Activated CD8-positive, alpha-beta memory T cell treated with anti-CD3 and anti-CD28 coated beads for 4 hours (primary cell): ENCODE measurements around the gene NDUFAF4.
"Not testable (repeated sequence)": the region's sequence is repeated elsewhere in the genome, so short reads cannot be mapped to it uniquely, and the experiment has no call there.

Source experiments
- DNase-seq, 2 donors: peaks; one replicate each; pipeline ENCODE4 v3.0.0-alpha.2; 2020; ENCODE audit warnings: low read depth in 2 of 2

NDUFAF4 gene

DNA sequence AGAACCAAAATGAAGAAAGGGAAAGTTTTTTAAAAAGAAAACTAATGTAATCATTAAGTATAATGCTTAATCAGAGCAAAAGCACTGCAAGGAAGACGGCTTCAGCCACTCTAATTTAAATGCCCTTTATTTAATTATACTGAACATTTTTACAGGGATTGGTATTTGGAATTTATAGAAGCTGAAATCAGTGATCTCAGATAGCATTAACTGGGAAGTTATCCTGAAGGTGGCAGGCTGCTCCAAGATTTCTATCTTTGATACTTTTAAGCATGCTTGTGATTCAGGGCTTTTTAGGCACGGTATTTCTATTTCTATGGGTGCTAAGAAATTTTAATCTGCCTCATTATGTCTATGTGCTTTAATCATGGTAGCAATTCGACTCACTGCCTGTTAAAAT, 1.3 kb upstream of the NDUFAF4 start:
- DNase-seq: no peak

DNA sequence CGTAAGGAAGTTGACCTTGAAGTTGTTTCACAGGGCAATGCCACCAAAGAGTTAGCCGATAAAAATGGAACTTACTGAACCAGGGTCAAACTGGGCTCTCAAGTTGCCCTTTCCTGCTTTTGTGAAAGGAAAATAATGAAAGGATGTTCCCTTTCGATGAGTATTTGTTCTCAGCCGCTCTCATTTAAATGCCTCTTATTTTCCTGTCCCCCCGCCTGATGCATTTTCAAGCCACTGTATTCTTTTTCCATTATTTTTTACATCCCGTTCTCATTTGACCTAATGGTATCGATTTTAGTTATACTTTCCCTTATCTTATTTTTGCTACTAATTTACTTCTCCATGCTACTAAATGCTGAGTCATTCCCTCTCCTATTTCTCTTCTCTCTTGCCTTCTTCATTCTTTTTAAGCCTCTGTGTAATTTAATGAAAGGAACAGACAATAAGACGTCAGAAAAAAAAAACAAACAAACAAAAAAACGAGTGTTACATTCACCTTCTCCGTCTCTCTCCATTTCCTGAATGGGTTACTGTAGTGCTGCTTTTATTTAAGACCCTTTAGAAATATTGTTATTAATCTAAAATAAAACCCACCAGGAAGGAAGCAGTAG, 655 bp upstream of the NDUFAF4 start:
- DNase-seq: no peak

DNA sequence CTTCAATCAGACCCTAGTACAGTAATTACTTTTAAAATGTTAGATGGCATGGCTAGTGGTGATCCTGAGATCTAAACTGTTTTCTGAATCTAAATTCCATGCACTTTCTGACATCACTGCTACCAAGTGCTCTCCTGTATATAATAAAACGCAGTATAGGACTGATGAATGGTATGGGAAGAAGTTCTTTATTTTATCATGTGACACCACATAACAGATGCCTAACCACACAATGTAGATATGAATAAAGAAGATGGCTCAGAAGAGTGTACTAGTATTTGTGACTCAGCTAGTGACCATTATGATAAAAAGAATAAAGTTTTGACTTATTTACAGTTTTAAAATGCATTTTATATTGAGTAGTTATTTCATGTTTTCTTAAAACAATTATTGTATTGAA, 8.5 kb downstream of the NDUFAF4 start:
- DNase-seq: no peak

DNA sequence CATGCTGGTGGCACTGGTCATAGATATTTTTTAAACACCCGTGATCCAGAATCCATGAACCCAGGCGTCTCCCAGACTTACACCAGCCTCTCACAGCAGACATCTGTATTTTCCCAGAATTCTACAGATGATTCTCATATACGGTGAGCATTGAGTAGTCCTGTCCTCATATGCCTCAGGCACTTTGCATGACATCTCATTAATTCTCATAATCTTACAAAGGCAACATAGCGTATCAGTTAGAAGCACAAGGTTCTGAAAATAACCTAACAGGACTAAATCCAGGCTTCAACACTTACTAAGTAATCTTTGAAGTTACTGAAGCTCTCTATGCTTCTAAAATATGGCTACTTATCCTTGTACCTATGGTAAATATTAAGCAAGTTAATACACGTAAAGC, 8.9 kb downstream of the NDUFAF4 start:
- no peak for DNase-seq

DNA sequence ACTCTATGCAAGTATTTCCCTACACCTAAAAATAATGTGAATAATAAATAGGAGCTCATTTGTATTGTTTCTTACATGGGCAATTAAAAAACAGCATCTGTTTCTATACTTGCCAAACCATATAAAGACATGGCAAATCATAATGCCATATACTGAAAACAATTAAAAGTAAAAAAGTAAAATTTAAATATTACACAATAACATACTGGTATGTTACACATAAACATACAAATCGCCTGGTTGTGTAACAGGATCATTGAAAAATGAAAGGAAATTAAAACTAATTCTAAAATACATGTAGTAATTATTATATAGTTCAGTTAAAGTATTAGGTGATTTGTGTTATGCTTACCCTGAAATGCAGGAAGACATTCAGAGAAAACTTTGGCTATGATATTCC, 11.2 kb downstream of the NDUFAF4 start:
- DNase-seq: no peak

DNA sequence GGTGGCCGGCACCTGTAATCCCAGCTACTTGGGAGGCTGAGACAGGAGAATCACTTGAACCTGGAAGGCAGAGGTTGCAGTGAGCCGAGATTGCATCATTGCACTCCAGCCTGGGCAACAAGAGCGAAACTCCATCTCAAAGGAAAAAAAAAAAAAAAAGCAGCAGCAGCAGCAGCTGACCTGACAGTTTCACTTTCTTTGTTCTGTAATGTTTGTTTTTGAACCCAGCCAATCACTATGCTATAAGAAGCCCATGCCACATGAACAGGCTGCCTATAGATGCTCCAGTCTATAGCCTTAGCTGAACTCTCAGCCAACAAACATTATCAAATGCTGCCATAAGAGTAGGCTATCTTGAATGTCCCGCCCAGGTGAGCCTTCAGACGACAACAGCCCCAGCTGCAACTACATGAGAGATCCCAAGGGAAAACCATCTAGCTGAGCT, 12.5 kb downstream of the NDUFAF4 start:
- DNase-seq: not testable (repeated sequence)

DNA sequence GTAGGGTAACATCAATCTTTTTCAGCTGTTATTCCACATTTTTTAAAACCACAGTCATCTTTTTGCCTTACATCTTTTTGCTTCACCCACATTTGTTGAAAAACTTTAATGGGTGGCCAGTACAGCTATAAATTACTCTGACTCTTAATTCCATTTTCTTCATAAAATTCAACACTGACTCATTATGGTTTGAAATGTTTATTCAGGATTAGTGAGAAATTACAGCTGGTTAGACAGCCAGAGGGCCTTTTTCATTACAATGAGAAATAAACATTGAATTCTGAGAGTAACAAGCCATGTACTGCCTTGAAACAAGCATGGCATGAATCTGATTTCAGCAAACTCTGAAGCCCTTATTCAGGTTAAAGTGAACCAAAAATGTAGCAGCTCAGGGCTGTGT, 19.5 kb downstream of the NDUFAF4 start:
- DNase-seq: no peak

DNA sequence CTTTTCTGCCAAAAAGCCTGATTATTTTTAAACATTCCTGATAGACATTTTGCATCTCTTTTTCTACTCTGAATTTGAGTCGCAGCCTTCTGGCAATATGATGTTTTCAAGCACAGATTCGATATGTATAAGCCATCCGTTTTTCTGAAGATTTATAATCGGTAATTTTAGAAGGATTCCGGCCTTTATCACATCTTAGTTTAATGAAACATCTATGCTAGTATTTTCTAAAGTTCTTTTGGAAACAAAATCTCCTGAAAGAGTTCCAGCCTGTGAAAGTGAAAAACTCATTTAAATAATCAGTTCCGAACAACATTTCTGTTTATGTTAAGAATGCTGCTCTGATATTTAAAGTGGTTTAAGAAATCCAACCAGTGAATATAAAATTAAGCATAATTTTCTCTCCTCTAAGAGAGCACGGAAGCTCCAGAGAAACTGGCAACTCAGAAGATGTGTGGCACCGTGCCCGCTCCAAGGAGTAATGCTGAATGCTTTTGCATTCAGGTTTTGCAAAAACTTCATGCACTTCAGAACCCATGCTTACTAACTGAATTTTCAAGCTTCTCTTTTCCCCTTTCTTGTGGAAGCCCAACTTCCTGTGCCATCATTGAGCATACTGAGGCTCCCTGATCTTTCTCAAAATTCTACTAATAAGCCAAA, 20.7 kb downstream of the NDUFAF4 start:
- no peak for DNase-seq

DNA sequence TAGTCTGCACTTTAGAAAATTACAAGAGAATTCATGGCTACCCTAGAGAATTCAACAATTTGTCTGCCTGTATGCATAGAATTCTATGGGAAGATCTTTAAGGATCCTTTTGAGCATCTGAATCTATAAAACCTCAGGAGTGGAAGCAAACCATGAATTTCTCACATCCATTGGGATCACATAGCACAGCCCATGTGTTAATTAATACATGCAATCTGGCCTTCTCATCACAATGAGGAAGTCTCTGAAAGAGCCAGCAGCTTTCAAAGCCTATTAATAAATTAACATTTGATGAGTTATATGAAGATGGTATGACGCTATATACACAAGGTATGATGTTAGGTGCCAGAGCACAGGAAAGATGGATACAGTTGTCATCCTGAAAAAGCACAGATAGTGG, 24.7 kb downstream of the NDUFAF4 start:
- no peak for DNase-seq

DNA sequence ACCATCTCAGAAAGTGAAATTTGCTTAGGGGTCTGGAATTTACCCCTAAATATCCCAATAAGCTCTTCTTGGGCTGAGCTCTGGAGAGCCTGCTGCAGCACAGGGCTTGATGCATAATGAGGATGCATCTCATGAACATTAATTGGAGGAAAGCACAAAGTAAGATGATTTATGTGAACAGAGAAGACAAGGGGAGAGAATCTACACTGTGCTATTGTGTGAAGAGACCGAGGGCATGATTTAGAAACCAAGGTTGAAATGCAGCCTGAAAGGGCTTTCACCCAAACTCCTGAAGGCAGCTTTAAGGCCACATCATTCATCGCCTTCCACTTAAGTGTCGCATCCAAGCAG, 32.7 kb downstream of the NDUFAF4 start:
- DNase-seq: no peak

DNA sequence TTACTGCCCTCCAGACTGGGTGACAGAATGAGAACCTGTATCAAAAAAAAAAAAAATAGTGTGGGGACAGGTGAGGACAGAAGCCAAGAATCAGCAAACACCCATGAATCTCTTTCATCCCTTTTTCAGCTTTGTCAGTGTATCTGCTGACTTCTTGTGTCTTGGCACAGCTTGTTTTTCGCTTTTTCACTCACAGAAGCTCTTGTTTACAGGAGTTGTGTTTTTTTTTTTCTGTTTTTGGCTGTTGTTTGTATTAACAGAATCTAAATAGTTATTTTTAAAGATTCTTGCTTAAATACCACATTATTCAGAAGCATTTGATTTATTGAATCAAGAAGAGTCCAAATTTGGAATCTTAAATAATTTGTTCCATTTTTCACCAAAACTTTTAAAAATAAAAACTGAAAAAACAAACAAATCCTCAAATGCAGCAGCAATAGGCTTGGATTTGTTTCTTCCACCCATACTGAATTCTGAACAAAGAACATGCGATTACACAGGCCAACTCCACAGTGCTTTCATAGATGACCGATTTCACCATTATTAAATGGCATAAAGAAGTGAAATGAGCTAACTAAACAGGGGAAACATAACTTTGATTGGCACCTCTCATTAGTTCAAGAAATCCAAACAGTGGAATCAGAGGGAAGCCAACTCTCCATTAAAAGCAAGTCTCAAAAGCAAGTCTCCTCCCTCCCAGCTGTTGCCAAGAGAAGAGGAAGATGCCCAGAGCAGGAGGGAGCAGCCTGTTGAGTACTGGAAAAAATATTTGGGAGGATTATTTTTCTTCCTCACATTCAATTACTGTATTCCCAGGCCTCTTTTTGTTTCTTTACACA, 33.3 kb downstream of the NDUFAF4 start:
- DNase-seq: no peak

DNA sequence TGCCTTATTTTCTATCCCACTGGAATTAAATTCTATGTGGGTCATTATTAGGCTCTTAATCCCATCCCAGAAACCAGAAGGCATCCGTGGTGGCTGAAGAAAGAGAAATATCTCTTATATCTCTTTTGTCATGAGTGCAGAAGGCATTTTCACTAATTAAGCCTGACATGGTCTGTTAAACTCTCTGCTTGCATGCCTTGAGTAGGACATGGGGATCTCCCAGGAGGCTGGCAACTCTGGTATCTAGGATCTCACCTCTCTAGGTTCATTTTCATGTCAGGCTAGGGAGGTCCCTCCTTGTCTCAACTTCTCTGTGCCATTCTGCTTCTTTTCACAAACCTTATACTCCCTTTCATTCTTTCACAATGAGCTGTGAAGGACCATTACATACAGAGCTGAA, 35.1 kb downstream of the NDUFAF4 start:
- DNase-seq: no peak

DNA sequence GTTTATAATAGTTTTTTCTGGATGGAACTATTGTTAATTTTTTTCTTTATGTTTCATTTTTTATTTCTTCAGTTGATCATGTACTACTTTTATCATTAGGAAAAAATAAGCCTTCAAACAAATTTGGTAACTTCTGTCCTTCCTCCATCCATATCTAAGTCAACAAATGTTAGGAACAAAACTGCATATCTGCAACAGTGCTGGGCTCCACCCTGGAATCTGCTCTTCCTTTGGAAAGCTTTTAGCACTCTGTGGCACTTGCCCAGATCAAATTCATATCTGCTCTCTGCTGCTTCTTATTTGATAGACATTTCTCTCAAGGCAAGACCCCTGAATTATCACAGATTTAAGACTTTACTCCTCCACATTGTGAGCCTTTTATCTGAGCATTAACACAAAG, 36.1 kb downstream of the NDUFAF4 start:
- DNase-seq: no peak

DNA sequence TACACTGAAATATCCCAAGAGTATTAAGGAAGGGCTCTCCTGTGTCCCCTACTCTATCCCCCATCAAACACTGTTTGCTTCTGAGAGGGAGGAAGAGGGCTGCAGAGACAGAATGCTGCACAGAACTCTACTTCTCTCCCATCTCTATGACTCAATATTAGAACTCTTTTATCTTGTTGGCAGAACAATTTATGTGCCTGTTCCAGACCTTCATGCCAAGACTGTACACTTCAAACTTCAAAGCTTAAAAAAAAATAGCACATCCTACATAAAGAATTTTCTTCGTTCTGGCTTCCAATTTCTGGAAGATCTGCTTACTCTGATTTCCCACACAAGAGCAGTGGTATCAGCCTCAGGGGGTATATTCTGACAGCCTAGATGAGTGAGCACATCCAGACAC, 40.8 kb downstream of the NDUFAF4 start:
- DNase-seq: no peak

DNA sequence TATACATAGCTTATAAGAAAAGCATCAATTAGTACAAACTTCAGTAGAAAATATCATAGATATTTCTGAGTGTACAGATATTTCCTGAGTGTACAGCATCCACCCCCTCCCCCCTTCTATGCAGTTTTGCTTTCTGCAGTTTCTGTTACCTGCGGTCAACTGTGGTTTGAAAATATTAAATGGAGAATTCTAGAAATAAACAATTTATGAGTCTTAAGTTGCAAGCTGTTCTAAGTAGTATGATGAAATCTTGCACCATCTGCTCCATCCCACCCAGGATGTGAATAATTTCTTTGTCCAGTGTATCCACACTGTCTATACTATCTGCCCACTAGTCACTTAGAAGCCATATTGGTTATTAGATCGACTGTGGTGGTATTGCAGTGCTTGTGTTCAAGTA, 44.6 kb downstream of the NDUFAF4 start:
- no peak for DNase-seq

DNA sequence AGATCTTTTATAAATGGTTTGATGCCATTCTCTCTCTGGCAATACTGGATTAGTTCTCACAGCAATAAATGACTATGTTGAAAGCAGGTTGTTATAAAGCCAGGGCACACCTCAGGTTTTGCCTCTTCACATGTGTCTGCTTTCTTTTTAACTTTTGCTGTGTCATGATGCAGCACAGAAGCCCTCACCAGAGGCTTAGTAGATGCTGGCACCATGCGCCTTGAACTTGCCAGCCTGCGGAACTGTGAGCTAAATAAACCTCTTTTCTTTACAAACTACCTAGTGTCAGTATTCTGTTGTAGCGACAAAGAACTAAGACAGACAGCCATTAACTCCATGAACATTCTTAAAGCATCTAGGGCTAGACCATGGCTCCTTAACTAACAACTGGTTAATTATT, 45.1 kb downstream of the NDUFAF4 start:
- DNase-seq: no peak

DNA sequence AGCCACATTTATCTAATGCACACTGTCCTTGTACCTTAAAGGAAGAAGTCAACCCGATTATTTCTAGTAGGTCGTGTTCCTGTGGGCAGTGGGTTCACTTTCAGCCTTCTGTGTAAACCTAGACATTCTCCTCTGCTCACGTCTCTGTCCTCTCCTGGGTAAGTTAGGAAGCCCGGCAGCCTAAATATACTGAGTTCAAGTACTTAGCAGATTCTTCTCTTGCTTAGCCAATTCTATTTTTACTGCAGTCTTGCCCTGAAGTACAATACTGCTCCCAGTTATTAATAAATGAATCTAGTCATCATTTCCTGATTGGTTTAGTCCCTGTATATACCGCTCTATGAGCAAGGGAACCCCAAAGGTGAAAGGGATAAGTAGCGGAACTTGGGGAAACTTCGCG, 45.8 kb downstream of the NDUFAF4 start:
- DNase-seq: no peak

DNA sequence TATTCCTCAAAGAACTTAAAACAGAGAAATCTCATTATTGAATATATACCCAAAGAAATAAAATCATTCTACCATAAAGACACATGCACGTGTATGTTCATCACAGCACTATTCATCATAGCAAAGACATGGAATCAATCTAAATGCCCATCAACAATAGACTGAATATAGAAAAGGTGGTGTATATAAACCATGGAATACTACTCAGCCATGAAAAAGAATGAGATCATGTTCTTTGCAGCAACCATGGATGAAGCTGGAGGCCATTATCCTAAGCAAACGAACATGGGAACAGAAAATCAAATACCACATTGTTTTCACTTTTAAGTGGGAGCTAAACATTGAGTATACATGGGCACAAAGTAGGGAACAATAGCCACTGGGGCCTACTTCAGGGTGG, 48.1 kb downstream of the NDUFAF4 start:
- no peak for DNase-seq

DNA sequence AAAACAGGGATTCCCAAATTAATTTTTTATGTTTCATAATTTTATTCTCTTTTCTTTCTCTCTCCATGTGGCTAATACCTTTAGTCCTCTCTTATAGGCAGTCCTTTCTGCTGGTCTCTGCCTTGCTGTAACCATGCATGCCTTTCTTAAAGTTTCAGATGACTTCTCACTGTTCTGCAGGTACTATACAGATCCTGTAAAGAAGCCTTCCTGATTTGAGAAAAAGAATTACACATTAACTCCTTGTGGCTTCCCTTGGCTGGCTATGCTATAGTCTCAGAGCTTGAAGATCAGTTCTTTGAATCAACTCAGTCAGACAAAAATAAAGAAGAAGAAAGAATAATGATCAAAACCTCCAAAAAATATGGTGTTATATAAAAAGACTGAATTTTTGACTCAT, 53.2 kb downstream of the NDUFAF4 start:
- DNase-seq: no peak

DNA sequence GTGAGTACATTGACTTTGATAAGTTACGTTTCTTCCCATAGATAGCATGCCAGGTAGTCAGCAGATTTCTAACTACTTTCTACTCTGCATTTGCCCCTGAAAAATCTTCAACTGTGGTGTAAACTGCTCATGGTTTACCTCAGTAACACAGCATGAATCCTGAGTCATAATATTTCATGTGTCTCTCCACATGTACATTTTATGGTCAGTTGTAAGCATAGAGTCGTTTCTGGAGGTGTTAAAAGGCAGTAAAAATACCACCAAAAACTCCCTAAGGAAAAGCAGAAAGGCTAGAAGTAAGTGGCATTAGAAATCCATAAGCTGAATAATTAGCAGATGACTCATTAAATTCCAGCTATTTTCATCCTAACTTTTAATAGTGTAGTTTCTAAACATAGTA, 56.3 kb downstream of the NDUFAF4 start:
- no peak for DNase-seq
